ENCODE data around the gene PDE4A.

Gene PDE4A

GRCh38 chr19:10431943-10432735 lies 11.8 kb downstream of the PDE4A start:
- TF ChIP-seq CREB1 (IDR thresholded peaks at IDR 0.05; ENCODE audit: low read depth) (0 out of 2 replicates have a peak, but pooled peaks have one; percentile 12), TAF1 (IDR thresholded peaks at IDR 0.05; ENCODE audit: low read depth) (0 out of 2 replicates have a peak, but pooled peaks have one; percentile 33), FOXM1 (IDR thresholded peaks at IDR 0.05; ENCODE audit: borderline replicate concordance, low read depth) (no peak), YY1 (IDR thresholded peaks at IDR 0.05; ENCODE audit: low read depth) (0 out of 2 replicates have a peak, but pooled peaks have one; percentile 26), TCF12 (IDR thresholded peaks at IDR 0.05; ENCODE audit: low read depth) (0 out of 2 replicates have a peak, but pooled peaks have one; percentile 25), EGR1 (IDR thresholded peaks at IDR 0.05) (no peak), MAX (IDR thresholded peaks at IDR 0.05) (peak; percentile 90), REST (IDR thresholded peaks at IDR 0.05; ENCODE audit: low read depth) (no peak), ZBTB7A (IDR thresholded peaks at IDR 0.05; ENCODE audit: low read depth) (peak; percentile 84)

- no peak for TF ChIP-seq ZBTB7A (IDR thresholded peaks at IDR 0.05; ENCODE audit: low read depth)
Measured at GRCh38 chr19:10432736-10433130, 12.4 kb downstream of the PDE4A start.

- TF ChIP-seq MAX (IDR thresholded peaks at IDR 0.05) (no peak), EP300 (IDR thresholded peaks at IDR 0.05; ENCODE audit: borderline replicate concordance) (no peak), TCF12 (IDR thresholded peaks at IDR 0.05; ENCODE audit: low read depth) (no peak), CEBPB (IDR thresholded peaks at IDR 0.05) (no peak), REST (IDR thresholded peaks at IDR 0.05; ENCODE audit: low read depth) (no peak), NFIC (IDR thresholded peaks at IDR 0.05) (no peak), FOXM1 (IDR thresholded peaks at IDR 0.05; ENCODE audit: borderline replicate concordance, low read depth) (no peak), EGR1 (IDR thresholded peaks at IDR 0.05) (no peak), CREB1 (IDR thresholded peaks at IDR 0.05; ENCODE audit: low read depth) (no peak), USF1 (IDR thresholded peaks at IDR 0.05) (no peak)
Measured at GRCh38 chr19:10433131-10433536, 12.8 kb downstream of the PDE4A start.

GRCh38 chr19:10439588-10439987 lies 19.2 kb downstream of the PDE4A start:
- no peak for TF ChIP-seq FOXM1 (IDR thresholded peaks at IDR 0.05; ENCODE audit: borderline replicate concordance, low read depth)
- no peak for TF ChIP-seq USF1 (IDR thresholded peaks at IDR 0.05)
- no peak for TF ChIP-seq REST (IDR thresholded peaks at IDR 0.05; ENCODE audit: low read depth)
- TF ChIP-seq MAX (IDR thresholded peaks at IDR 0.05): no peak
- no peak for TF ChIP-seq CEBPB (IDR thresholded peaks at IDR 0.05)
- TF ChIP-seq CREB1 (IDR thresholded peaks at IDR 0.05; ENCODE audit: low read depth): no peak
- TF ChIP-seq TAF1 (IDR thresholded peaks at IDR 0.05; ENCODE audit: low read depth): no peak
- TF ChIP-seq RAD21 (IDR thresholded peaks at IDR 0.05; ENCODE audit: low read depth): no peak
- no peak for TF ChIP-seq ZBTB7A (IDR thresholded peaks at IDR 0.05; ENCODE audit: low read depth)
- TF ChIP-seq EGR1 (IDR thresholded peaks at IDR 0.05): no peak
- TF ChIP-seq TEAD4 (IDR thresholded peaks at IDR 0.05): no peak
- no peak for TF ChIP-seq NFIC (IDR thresholded peaks at IDR 0.05)
